Adipose tissue (tissue), 3 donors: Measurements from ENCODE around the gene SLC25A11. TPM values are rescaled to one million over a fixed set of nuclear protein-coding genes. Genes with fewer than 3 reads are reported as not detected.

Experiments
- polyA plus RNA-seq, 3 donors: library from polyadenylated mRNA; stranded (reverse); fragments of 200-250 nt; gene quantifications; one replicate each; pipeline ENCODE4 v1.2.3, GENCODE V29; 2013
- donor health status: healthy with polysubstance abuse.
- donor health status: Bipolar disorder and iron deficiency.
- donor health status: healthy.

SLC25A11 gene
- polyA plus RNA-seq, 3 donors, result 25.6 to 68.6 (median 49.6) TPM

Other genes starting within 250 kb of the SLC25A11 start
- gene PELP1, start 235.9 kb downstream of the SLC25A11 start, polyA plus RNA-seq, result 10 to 100 TPM; 13.3 to 29.1 (median 18.7) TPM
- gene ARRB2, start 229.4 kb downstream of the SLC25A11 start, polyA plus RNA-seq, result 10 to 100 TPM in 2 of 3 donors, 1 to 10 TPM in 1; 6.6 to 72.4 (median 43.6) TPM
- gene MED11, start 208.6 kb downstream of the SLC25A11 start, polyA plus RNA-seq, result 10 to 100 TPM; 19.2 to 36.9 (median 23.2) TPM
- under 1 TPM; 0.33 to 0.90 (median 0.56) TPM for gene ZMYND15, start 200.2 kb downstream of the SLC25A11 start, polyA plus RNA-seq
- gene CXCL16, start 200.1 kb downstream of the SLC25A11 start, polyA plus RNA-seq, result 10 to 100 TPM in 2 of 3 donors, 1 to 10 TPM in 1; 6.6 to 13.3 (median 12.1) TPM
- gene TM4SF5, start 168.2 kb downstream of the SLC25A11 start, polyA plus RNA-seq, result under 1 TPM in 2 of 3 donors, not detected in 1; 0.12 to 0.85 TPM
- 1 to 10 TPM in 2 of 3 donors, under 1 TPM in 1; 0.48 to 4.7 (median 2.1) TPM for gene VMO1, start 153.7 kb downstream of the SLC25A11 start, polyA plus RNA-seq
- gene GLTPD2, start 151.1 kb downstream of the SLC25A11 start, polyA plus RNA-seq, result under 1 TPM in 1 of 3 donors, not detected in 2; 0.12 TPM
- 100 to 1,000 TPM in 2 of 3 donors, 10 to 100 TPM in 1; 81.5 to 182 (median 181) TPM for gene PSMB6, start 143.9 kb downstream of the SLC25A11 start, polyA plus RNA-seq
- 10 to 100 TPM; 14.4 to 32.1 (median 16.0) TPM for gene PLD2, start 132.9 kb downstream of the SLC25A11 start, polyA plus RNA-seq
- 10 to 100 TPM; 25.8 to 52.9 (median 30.0) TPM for gene MINK1, start 106.7 kb downstream of the SLC25A11 start, polyA plus RNA-seq
- gene C17orf107, start 40.5 kb downstream of the SLC25A11 start, polyA plus RNA-seq, result 1 to 10 TPM; 1.4 to 2.9 (median 2.6) TPM
- gene CHRNE, start 36.9 kb downstream of the SLC25A11 start, polyA plus RNA-seq, result 1 to 10 TPM; 1.2 to 3.1 (median 1.8) TPM
- gene GP1BA, start 7.8 kb downstream of the SLC25A11 start, polyA plus RNA-seq, result under 1 TPM in 2 of 3 donors, not detected in 1; 0.04 to 0.05 TPM
- 100 to 1,000 TPM in 1 of 3 donors, 10 to 100 TPM in 2; 60.2 to 111 (median 79.2) TPM for gene RNF167, start 222 bp upstream of the SLC25A11 start, polyA plus RNA-seq
- 1,000 to 10,000 TPM in 1 of 3 donors, 100 to 1,000 TPM in 2; 270 to 1,173 (median 475) TPM for gene PFN1, start 8.5 kb upstream of the SLC25A11 start, polyA plus RNA-seq
- 10 to 100 TPM in 1 of 3 donors, 1 to 10 TPM in 2; 5.1 to 13.5 (median 6.4) TPM for gene ENO3, start 11.1 kb upstream of the SLC25A11 start, polyA plus RNA-seq
- 10 to 100 TPM; 34.0 to 73.9 (median 73.1) TPM for gene SPAG7, start 27.8 kb upstream of the SLC25A11 start, polyA plus RNA-seq
- 10 to 100 TPM; 23.2 to 78.6 (median 60.5) TPM for gene CAMTA2, start 47.6 kb upstream of the SLC25A11 start, polyA plus RNA-seq
- 1 to 10 TPM in 2 of 3 donors, under 1 TPM in 1; 0.47 to 1.6 (median 1.1) TPM for gene INCA1, start 57.5 kb upstream of the SLC25A11 start, polyA plus RNA-seq
- 100 to 1,000 TPM in 1 of 3 donors, 10 to 100 TPM in 2; 36.0 to 113 (median 78.9) TPM for gene KIF1C, start 57.9 kb upstream of the SLC25A11 start, polyA plus RNA-seq
- not detected for gene SLC52A1, start 95.4 kb upstream of the SLC25A11 start, polyA plus RNA-seq
- 1 to 10 TPM; 1.0 to 2.1 (median 1.8) TPM for gene ZFP3, start 138.4 kb upstream of the SLC25A11 start, polyA plus RNA-seq
- 1 to 10 TPM; 3.6 to 4.3 (median 4.1) TPM for gene ZNF232, start 171.8 kb upstream of the SLC25A11 start, polyA plus RNA-seq
- gene USP6, start 176.0 kb upstream of the SLC25A11 start, polyA plus RNA-seq, result under 1 TPM; 0.03 to 0.11 (median 0.03) TPM